Measurements from ENCODE around the gene PDZD2.

The PDZD2 gene

GRCh38 chr5:31888564-31888963 is 249.6 kb downstream of the PDZD2 start:
- no peak for DNase-seq

- DNase-seq: no peak
Measured at GRCh38 chr5:31889001-31889561, 250.2 kb downstream of the PDZD2 start.

GRCh38 chr5:31890046-31890445 is 251.1 kb downstream of the PDZD2 start:
- no peak for DNase-seq

DNA sequence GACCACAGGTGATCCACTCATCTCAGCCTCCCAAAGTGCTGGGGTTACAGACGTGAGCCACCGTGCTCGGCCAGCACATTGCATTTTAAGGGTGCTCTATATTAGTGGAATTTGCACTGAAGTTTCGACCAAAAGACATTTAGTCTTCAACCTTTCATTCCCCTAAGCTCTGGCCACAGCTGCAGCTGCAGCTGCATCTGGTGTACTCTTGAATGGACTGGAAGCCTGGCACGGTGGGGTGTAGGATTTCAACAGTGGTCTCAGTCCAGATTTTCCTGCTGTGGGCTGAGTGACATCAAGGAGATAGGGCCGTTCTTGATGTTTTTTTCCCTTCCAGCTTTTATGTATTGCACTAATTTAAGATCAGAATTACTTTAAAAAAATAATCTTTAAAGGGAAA is 255.2 kb downstream of the PDZD2 start:
- DNase-seq: no peak

GRCh38 chr5:31895199-31895820 is 256.4 kb downstream of the PDZD2 start:
- no peak for DNase-seq

DNA sequence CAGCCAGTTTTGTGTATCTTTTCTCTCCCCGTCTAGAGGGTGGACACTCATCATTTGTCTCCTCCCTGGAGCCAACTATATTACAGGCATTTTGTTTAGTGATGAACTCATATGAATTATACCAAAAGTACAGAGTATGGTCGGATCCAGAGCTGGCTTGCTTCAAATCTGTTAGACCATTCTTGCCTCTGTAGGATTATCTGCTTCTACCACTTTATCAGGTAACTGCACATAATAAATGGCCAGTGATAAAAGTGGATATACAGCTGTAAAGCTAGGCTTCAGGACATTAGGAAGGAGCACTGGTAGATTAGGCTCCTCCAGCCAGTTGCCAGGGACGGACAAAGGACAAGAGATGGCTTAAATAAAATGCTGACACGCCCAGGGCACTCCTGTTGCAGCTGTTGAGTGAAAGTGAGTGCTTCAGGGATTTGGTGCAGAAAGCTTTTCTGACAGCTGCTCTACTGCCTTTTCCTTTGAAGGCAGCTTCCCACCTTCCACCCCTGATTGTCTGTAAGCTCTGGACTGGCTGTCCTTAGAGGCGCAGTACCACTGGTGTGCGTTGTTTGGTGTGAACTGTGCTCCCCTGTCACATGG is 259.2 kb downstream of the PDZD2 start:
- no peak for DNase-seq

GRCh38 chr5:31900296-31900865 is 261.4 kb downstream of the PDZD2 start:
- DNase-seq: no peak

DNA sequence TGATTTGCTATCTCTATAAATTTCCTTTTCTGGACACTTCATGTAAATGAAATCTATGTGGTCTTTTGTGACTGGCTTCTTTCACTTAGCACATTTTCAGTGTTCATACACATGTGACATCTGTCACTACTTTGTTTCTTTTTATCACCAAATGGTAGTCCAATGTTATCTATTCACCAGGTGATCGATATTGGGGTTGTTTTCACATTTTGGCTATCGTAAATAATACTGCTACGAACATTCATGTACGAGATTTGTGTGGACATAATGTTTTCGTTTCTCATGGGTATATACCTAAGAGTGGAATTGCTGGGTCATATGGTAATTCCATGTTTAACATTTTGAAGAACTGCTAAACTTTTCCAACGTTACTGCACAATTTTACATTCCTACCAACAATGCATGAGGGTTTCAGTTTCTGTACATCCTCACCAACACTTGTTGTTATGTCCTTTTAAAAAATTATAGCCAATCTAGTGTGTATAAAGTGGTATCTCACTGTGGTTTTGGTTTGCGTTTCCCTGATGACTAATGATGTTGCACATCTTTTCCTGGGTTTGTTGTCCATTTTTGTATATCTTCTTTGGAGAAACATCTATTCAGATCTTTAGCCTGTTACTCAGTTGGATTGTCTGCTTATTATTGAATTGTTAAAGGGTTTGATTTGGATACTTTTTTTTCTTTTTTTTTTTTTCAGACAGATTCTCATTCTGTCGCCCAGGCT is 263.0 kb downstream of the PDZD2 start:
- DNase-seq: no peak

DNA sequence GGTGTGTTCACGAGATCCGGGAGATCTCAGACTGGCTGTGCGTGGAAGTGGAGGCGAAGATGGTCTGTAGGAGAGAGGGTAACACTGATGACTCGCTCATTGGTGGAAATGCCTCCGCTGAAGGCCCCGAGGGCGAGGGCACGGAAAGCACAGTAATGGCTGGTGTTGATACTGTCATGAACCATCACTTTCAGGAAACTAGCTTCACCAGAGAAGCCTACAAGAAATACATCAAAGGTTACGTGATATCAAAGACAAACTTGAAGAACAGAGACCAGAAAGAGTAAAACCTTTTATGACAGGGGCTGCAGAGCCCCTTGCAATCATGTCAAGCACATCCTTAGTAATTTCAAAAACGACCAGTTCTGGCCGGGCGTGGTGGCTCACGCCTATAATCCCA is 269.5 kb downstream of the PDZD2 start:
- DNase-seq: no peak

- no peak for DNase-seq
Measured at GRCh38 chr5:31909073-31909472, 270.1 kb downstream of the PDZD2 start.

DNA sequence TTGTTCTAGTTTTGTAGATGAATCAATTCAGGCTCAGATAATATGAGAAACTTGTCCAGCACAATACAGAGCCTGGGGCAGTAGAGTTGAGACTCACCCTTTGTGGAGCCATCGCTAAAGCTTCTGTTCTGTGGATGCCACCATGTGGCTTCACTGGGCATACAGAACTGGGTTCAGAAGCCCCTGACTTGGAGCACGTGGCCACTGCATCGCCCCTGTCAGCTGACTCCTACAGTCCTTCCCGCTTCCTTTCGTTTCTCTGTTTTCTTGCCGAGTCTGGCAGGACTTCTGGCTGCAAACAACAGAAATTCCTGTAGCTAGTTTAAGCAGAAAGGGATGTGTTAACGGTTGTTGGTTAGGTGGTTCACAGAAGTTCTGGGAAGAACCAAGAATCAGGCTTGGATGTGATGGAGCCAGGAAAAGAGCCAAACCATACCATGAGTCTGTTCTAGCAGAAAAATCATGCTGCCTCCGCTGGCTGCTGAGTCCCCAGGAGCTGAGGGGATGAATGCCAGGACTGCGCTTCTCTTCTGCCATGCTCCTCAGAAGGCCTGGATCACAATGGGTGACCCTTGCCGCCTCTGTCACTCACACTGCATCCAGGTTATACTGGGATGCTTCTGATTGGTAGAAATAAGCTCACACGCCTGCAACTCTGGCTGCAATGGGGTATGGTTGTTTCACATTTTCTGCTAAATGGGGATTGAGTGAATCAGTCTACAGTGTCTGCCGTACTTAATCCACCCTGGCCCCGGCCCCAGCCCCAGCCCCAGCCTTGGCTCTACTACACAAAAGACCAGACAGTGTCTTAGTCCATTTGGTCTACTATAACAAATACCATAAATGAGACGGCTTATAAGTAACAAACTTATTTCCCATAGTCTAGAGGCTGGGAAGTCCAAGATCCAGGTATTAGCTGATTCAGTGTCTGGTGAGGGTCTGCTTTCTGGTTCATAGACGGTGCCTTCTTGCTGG is 272.6 kb downstream of the PDZD2 start:
- DNase-seq: no peak

DNA sequence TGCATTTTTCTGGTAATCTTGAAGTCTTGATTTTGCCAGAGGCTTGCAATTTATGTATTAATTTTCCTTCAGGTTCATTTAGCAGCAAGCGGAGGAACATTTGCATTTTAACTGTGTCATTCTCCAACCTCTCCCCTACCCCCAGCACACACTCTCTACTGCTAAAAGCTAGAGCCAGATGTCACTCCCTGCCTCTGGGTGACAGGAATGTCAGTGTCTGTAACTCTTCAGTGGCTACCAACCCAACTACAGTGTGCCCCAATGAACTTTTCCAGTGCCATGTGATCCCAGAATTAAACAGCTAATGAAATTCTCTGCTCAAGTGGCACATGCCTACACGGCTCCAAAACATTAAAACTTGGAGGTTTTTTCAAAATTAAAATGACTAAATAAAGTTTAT is 274.9 kb downstream of the PDZD2 start:
- DNase-seq: no peak

GRCh38 chr5:31916327-31916726 is 277.4 kb downstream of the PDZD2 start:
- no peak for DNase-seq

- DNase-seq: peak in 1 of 3 donors; percentile 26
Measured at GRCh38 chr5:31918739-31919138, 279.8 kb downstream of the PDZD2 start.

DNA sequence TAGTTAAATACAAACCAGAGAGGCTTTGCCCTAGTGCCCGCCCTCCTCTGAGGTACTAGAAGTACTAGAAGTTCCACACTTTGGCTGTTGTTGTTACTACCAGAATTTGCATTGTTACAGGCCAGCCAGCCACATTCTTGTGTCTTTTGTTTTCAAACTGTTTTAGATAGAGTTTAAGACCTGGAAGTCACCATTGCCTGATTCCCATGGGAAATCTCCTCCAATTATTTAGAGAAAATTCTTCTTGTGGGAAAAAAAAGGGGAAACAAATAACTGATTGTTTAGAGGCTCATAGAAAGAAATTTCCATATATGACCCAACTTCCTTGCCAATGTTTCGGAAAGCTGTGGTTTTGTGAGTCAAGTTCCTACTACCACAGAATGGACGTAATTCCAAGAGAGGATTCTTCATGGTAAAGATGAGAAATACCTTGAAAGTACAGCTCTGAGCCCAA is 282.9 kb downstream of the PDZD2 start:
- DNase-seq: peak; percentile 42 to 81 (median 53)

DNA sequence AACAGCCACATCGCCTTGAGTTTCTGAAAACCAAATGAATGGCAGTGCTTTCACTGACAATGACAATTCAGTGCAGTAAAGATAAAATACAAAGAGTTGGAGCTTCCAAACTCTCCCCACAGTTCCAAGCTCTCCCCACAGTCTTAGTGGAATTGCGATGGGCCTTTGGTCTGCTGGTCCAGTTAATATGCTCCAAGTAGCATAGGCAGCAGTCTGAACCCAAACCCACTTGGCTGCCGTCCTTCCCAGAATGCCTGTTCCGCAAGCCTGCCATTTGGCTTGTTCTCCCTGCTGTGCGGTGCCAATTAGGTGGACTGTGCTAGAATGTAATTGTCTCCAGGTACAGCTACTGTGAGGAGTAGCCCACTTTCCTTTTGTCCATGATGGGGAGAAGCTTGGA is 285.1 kb downstream of the PDZD2 start:
- DNase-seq: no peak

GRCh38 chr5:31931874-31932273 is 292.9 kb downstream of the PDZD2 start:
- no peak for DNase-seq

DNA sequence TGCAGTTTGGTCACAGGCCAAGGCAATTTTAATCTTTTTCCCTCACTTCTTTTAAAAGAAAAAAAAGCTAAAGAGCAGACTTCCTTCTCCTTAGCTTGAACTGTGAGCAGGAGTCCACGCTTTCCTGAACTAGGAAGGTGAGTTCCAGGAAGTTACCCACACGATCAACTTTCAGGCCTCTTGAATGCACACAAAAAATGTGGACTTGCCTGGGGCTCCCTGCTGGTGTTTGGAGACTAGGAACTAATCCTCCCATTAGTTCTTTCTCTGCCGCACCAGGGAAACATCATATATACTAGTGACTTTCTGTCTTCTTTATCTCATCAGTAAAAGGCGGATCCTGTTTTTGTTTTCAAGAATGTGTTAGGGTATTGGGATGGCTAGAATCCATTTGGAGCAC is 295.2 kb downstream of the PDZD2 start:
- no peak for DNase-seq

- no peak for DNase-seq
Measured at GRCh38 chr5:31935496-31936369, 296.8 kb downstream of the PDZD2 start.

GRCh38 chr5:31936683-31937082 is 297.8 kb downstream of the PDZD2 start:
- no peak for DNase-seq

GRCh38 chr5:31937226-31937625 is 298.3 kb downstream of the PDZD2 start:
- DNase-seq: no peak
